WI38 (cell line): ENCODE measurements around the gene ACHE.
"Not testable (repeated sequence)": the region's sequence is repeated elsewhere in the genome, so short reads cannot be mapped to it uniquely, and the experiment has no call there.

Source experiments
- H3K4me3 ChIP-seq: 2 replicates; pipeline ENCODE4 v1.5.1; 2011; ENCODE audit warnings: low read depth, mild to moderate bottlenecking, control low read depth, low read length
- TF ChIP-seq, protein P1 (sequence below): IDR thresholded peaks from 2 replicates; pipeline ENCODE4 v1.5.1; 2012; ENCODE audit warnings: low read depth, mild to moderate bottlenecking, control low read depth, low read length

The ACHE gene

GRCh38 chr7:100921039-100921438 lies 25.4 kb upstream of the ACHE start:
- no peak overlapping the region for H3K4me3 ChIP-seq
- TF ChIP-seq, protein P1, sequence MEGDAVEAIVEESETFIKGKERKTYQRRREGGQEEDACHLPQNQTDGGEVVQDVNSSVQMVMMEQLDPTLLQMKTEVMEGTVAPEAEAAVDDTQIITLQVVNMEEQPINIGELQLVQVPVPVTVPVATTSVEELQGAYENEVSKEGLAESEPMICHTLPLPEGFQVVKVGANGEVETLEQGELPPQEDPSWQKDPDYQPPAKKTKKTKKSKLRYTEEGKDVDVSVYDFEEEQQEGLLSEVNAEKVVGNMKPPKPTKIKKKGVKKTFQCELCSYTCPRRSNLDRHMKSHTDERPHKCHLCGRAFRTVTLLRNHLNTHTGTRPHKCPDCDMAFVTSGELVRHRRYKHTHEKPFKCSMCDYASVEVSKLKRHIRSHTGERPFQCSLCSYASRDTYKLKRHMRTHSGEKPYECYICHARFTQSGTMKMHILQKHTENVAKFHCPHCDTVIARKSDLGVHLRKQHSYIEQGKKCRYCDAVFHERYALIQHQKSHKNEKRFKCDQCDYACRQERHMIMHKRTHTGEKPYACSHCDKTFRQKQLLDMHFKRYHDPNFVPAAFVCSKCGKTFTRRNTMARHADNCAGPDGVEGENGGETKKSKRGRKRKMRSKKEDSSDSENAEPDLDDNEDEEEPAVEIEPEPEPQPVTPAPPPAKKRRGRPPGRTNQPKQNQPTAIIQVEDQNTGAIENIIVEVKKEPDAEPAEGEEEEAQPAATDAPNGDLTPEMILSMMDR: no peak

GRCh38 chr7:100919779-100920437 lies 24.2 kb upstream of the ACHE start:
- not testable (repeated sequence) for H3K4me3 ChIP-seq

DNA sequence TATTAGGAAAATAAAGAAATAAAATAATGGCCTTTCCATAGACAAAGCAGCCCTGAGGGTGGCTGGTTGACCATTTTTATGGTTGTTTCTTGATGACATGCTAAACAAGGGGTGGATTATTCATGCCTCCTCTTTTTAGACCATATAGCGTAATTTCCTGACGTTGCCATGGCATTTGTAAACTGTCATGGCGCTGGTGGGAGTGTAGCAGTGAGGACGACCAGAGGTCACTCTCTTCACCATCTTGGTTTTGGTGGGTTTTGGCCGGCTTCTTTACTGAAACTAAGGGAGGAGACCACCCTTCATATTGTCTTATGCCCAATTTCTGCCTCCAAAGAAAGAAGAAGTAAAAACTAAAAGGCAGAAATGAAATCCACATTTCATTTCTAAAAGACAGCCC lies 23.6 kb upstream of the ACHE start:
- H3K4me3 ChIP-seq: not testable (repeated sequence)

DNA sequence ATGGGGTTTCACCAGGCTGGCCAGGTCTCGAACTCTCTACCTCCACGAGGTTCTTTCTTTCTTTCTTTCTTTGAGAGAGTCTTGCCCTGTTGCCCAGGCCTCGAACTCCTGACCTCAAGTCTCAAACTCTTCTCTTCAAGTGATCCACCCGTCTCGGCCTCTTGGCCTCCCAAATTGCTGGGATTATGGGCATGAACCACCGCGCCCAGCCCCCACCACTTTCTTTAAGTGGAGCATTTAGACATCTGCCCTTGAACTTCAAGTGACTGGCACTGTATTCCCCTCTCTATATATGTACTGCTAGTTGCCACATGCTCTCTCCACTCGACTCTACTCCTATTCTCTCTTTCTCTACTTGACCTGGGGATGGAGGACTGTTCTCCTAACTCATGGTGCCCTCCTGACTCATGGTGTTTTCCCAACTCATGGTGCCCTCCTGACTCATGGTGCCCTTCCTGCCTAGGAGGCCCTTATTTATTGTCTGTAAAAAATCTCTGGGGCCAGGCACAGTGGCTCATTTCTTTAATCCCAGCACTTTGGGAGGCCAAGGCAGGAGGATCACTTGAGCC lies 19.3 kb upstream of the ACHE start:
- H3K4me3 ChIP-seq: no peak overlapping the region
- TF ChIP-seq, protein P1: no peak

- no peak overlapping the region for H3K4me3 ChIP-seq
- TF ChIP-seq, protein P1: no peak
Measured at GRCh38 chr7:100914208-100914878, 18.7 kb upstream of the ACHE start.

DNA sequence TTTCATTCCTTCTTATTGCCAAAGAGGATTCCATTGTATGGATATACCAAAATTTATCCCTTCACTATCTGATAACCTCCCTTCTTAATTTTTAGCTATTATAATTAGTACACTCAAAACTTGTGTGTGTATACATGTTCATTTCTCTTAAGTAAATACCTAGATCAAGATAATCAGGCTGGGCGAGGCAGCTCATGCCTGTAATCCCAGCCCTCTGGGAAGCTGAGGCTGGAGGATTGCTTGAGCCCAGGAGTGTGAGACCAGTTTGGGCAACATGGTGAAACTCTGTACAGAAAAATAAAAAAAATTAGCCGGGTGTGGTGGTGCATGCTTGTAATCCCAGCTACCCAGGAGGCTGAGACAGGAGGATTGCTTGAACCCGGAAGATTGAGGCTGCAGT lies 15.8 kb upstream of the ACHE start:
- TF ChIP-seq, protein P1: no peak
- no peak overlapping the region for H3K4me3 ChIP-seq

GRCh38 chr7:100910443-100910842 lies 14.8 kb upstream of the ACHE start:
- not testable (repeated sequence) for H3K4me3 ChIP-seq

- no peak overlapping the region for H3K4me3 ChIP-seq
- TF ChIP-seq, protein P1: no peak
Measured at GRCh38 chr7:100908512-100908911, 12.8 kb upstream of the ACHE start.

DNA sequence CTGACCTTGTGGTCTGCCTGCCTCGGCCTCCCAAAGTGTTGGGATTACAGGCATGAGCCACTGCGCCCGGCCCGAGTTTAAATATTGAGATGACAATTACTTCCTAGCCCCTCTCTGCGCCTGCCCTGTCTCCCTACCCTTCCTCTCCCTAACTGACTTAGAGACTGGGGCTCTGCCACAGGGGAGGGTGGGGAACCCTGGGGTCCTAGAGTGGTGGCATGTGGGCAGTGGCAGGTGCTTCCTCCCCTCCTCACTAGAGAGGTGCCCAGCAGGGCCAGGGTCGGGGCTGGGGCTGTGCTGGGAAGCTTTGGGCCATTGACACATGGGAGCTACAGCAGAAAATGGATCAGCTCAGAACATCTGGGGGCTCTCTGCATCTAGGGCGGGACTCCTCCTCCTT lies 7.0 kb upstream of the ACHE start:
- H3K4me3 ChIP-seq: no peak overlapping the region
- TF ChIP-seq, protein P1: no peak
